Activated naive CD4-positive, alpha-beta T cell treated with anti-CD3 and anti-CD28 coated beads, Interleukin-2, amount 50 U/mL, for 24 hours (primary cell): ENCODE results near the gene CD52.
A peak's percentile ranks its signal among the peaks of the same experiment; 100 is the strongest.

Experiments
- H3K27ac Mint-ChIP-seq: one replicate; pipeline ENCODE4 v1.8.0; 2021; ENCODE audit warnings: mild to moderate bottlenecking, mixed read lengths
- H3K27me3 Mint-ChIP-seq: one replicate; pipeline ENCODE4 v1.8.0; 2021; ENCODE audit warnings: mixed read lengths
- H3K36me3 Mint-ChIP-seq: one replicate; pipeline ENCODE4 v1.8.0; 2021; ENCODE audit warnings: mixed read lengths
- H3K4me1 Mint-ChIP-seq: one replicate; pipeline ENCODE4 v1.8.0; 2021; ENCODE audit warnings: mixed read lengths
- H3K4me3 Mint-ChIP-seq: one replicate; pipeline ENCODE4 v1.8.0; 2021; ENCODE audit warnings: mild to moderate bottlenecking, mixed read lengths
- H3K9me3 Mint-ChIP-seq: one replicate; pipeline ENCODE4 v1.8.0; 2021; ENCODE audit warnings: mixed read lengths

CD52 gene

DNA sequence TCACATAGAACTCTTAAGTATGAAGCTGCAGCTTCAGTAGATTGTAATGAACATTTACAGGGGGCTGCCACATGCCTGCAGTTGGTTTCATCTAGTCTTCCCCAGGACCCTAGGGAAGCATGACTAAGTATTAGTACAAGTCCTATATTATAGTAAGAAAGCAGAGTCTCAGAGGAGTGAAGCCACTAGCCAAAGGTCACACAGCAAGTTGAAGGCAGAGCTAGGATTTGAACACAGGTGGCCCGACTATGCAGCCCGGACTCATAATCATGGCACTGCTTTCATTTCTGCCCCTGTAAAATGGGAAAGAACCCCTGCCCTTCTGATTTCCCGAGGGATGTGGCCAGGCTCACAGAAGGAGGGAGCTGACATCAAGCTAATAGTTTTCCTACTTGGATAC, 44.6 kb downstream of the CD52 start:
- peaks cover 47% of the 10 kb centered on the region for H3K4me1 Mint-ChIP-seq

GRCh38 chr1:26363549-26364448, 46.0 kb downstream of the CD52 start:
- H3K9me3 Mint-ChIP-seq, result no peaks in the 10 kb centered on the region
- H3K4me1 Mint-ChIP-seq, result peaks cover 45% of the 10 kb centered on the region
- peaks cover 4% of the 10 kb centered on the region for H3K27me3 Mint-ChIP-seq
- peak overlapping the region; percentile 55 for H3K4me3 Mint-ChIP-seq
- H3K36me3 Mint-ChIP-seq, result no peaks in the 10 kb centered on the region
- H3K27ac Mint-ChIP-seq, result peak overlapping the region; percentile 17

More for the DNA sequence above, 44.6 kb downstream of the CD52 start:
- Mint-ChIP-seq H3K4me3 (peak overlapping the region; percentile 12), H3K27me3 (peaks cover 4% of the 10 kb centered on the region), H3K27ac (peak overlapping the region; percentile 61), H3K9me3 (no peaks in the 10 kb centered on the region), H3K36me3 (no peaks in the 10 kb centered on the region)

DNA sequence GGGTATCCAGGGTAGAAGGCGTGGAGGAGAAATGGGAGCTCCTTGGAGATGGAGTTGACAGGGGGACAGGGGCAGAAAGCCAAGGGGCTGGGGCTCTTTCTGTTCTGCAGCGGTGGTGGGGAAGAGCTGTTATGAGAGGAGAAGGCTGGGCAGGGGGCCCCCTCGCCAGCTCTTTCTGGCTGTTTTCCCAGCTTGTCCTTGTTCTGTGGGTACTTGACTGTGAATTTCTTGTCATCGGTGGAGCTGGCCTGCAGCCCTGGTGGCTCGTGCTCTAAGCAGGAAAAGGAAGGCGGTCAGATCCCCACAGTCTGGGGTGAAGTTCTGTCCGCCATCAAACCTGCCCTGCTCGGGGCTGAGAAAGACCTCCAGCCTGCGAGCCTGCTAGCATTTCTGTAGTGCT, 47.2 kb downstream of the CD52 start:
- H3K4me3 Mint-ChIP-seq, result no peak overlapping the region
- H3K27ac Mint-ChIP-seq, result no peak overlapping the region
- no peaks in the 10 kb centered on the region for H3K9me3 Mint-ChIP-seq
- peaks cover 42% of the 10 kb centered on the region for H3K4me1 Mint-ChIP-seq
- H3K27me3 Mint-ChIP-seq, result peaks cover 4% of the 10 kb centered on the region
- H3K36me3 Mint-ChIP-seq, result no peaks in the 10 kb centered on the region

DNA sequence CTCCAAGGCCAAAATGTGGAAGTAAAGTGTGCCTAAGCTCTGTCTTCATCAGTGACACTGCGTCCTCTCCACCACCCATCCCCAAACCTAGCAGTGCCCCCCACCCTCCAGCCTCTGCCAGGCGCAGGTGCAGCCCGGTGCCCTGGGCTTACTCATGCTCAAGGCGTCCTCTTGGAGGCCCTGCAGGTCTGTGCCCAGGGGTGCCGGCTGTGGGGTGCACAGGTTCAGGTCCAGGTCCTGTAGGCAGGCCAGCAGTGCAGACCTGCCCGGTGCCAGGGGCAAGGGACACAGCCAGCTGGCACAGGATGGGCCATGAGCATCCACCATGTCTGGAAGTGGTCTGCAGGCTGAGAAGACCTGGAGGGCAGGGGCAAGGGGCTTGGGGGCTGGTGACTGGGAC, 49.7 kb downstream of the CD52 start:
- no peaks in the 10 kb centered on the region for H3K27me3 Mint-ChIP-seq

DNA sequence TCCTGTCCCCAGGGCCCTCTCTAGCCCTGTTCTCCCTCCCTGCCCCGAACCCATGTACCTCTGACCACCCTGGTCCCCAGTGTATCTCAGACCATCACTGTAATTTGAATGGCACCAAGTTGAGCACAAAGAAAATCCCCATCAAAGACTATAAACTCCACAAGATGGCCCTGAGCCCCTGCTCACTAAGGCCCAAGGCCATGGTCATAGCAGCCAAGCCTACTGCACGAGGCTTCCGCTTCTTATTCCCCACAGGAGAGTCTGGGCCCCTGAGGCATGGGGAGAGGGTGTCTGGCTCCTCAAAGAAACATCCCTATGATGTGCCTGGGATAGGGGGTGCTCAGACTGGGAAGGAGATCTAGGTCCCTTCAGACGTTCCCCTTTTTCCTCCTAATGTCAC, 50.2 kb downstream of the CD52 start:
- no peaks in the 10 kb centered on the region for H3K36me3 Mint-ChIP-seq
- H3K4me3 Mint-ChIP-seq, result no peak overlapping the region
- H3K9me3 Mint-ChIP-seq, result no peaks in the 10 kb centered on the region
- no peaks in the 10 kb centered on the region for H3K27me3 Mint-ChIP-seq
- H3K4me1 Mint-ChIP-seq, result peaks cover 53% of the 10 kb centered on the region
- H3K27ac Mint-ChIP-seq, result no peak overlapping the region

More for the DNA sequence above, 49.7 kb downstream of the CD52 start:
- H3K36me3 Mint-ChIP-seq, result no peaks in the 10 kb centered on the region
- H3K4me1 Mint-ChIP-seq, result peaks cover 47% of the 10 kb centered on the region
- H3K4me3 Mint-ChIP-seq, result no peak overlapping the region
- H3K27ac Mint-ChIP-seq, result no peak overlapping the region
- H3K9me3 Mint-ChIP-seq, result no peaks in the 10 kb centered on the region

DNA sequence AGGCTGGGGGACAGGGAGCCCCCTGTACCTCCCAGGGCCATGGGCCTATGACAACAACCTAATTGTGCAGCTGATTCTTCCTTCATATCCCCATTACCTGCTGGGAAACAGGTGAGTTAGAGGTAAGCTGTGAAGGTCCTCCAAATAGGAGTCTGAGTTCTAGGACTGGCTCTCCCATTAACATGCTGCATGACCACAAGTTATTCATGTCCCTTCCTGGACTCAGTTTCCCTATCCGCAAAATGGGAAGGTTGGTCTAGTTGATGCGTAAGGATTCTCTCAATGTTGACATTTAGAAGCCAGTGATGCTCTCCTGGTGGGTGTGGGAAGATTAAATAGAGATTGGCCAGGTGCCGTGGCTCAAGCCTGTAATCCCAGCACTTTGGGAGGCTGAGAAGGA, 50.7 kb downstream of the CD52 start:
- H3K27ac Mint-ChIP-seq, result peak overlapping the region; percentile 41
- peaks cover 54% of the 10 kb centered on the region for H3K4me1 Mint-ChIP-seq
- no peaks in the 10 kb centered on the region for H3K27me3 Mint-ChIP-seq
- H3K9me3 Mint-ChIP-seq, result no peaks in the 10 kb centered on the region
- no peaks in the 10 kb centered on the region for H3K36me3 Mint-ChIP-seq
- H3K4me3 Mint-ChIP-seq, result no peak overlapping the region
